GM13977 (cell line): ENCODE results near the gene DOLK.

ENCODE experiments used
- DNase-seq: peaks from one replicate; pipeline ENCODE4 v3.0.0; 2012; ENCODE audit warnings: low spot score
- CTCF ChIP-seq: IDR thresholded peaks from 2 replicates; pipeline ENCODE4 v1.5.1; 2012; ENCODE audit warnings: mild to moderate bottlenecking, control low read depth; ENCODE audit not compliant: insufficient read depth; ENCODE audit errors: extremely low read depth, missing control alignments
- in situ Hi-C: fragments of 300-500 bp; cut with MboI; formaldehyde crosslinking; loops from one replicate; pipeline ENCODE4 v1.12.0; 2022; ENCODE audit warnings: low sequenced_read_pairs, low pct_unique_long_range_greater_than_20kb, mixed read lengths, inconsistent platforms; ENCODE audit not compliant: unreplicated experiment

DOLK gene

GRCh38 chr9:128933731-128934130 is 13.7 kb downstream of the DOLK start:
- TF ChIP-seq CTCF: no peak
- DNase-seq: no peak
- in situ Hi-C loops: no loop called here

- in situ Hi-C loops: no loop called here
- no peak for DNase-seq
- TF ChIP-seq CTCF: no peak
Observed at GRCh38 chr9:128929560-128929959, 17.8 kb downstream of the DOLK start.

- in situ Hi-C loops: no loop called here
Observed at GRCh38 chr9:128928624-128929023, 18.8 kb downstream of the DOLK start.

GRCh38 chr9:128927731-128928411 is 19.5 kb downstream of the DOLK start:
- in situ Hi-C loops: no loop called here
- peak; percentile 87 for TF ChIP-seq CTCF
- peak; percentile 77 for DNase-seq

More at GRCh38 chr9:128928624-128929023, 18.8 kb downstream of the DOLK start:
- DNase-seq: no peak
- TF ChIP-seq CTCF: no peak

GRCh38 chr9:128923493-128923883 is 23.9 kb downstream of the DOLK start:
- in situ Hi-C loops: no loop called here
- TF ChIP-seq CTCF: no peak
- DNase-seq: no peak

- no peak for DNase-seq
- no peak for TF ChIP-seq CTCF
- in situ Hi-C loops: no loop called here
Observed at GRCh38 chr9:128921881-128922763, 25.3 kb downstream of the DOLK start.
